Fibroblast of upper back skin (primary cell): ENCODE measurements around the gene ZNF467.

Experiments used
- DNase-seq: peaks from one replicate; pipeline ENCODE4 v3.0.0-alpha.2; 2013

ZNF467 gene

GRCh38 chr7:149808311-149808710 lies 34.9 kb upstream of the ZNF467 start:
- no peak for DNase-seq

DNA sequence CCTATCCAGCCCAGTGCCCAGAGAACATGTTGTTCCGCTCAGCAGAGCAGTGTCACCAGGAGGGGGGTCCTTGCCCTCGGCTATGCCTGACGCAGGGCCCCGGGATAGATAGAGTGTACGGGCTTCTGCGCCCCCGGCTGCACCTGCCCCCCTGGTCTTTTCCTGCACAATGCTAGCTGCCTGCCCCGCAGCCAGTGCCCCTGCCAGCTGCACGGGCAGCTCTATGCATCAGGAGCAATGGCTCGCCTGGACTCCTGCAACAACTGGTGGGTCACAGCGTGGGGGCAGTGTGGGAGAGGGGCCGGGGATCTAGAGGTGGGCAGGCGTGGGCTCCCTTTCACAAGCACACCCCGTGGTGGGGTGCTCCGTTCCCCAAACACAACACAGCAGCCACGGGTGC lies 33.3 kb upstream of the ZNF467 start:
- no peak for DNase-seq

DNA sequence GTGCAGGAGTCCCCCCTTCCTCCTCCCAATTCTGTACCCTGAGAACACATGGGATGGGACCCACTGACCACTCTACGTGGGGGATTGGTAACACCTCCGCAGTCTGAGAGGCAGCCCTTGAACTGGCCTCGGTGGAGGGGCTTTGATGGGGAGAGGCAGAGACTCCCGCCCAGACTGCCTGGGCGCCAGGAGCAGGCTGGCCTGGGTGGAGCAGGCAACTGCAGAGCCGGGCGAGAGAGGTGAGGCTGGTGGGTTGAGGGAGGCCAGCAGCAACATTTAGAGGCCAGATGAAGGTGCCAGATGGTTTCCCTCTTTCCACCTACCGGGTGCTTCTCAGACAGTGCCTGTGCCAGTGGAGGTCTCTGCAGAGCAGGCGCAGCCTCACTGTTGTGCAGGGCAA lies 30.7 kb upstream of the ZNF467 start:
- no peak for DNase-seq

- DNase-seq = no peak
These were observed 30.2 kb upstream of the ZNF467 start for GRCh38 chr7:149803551-149804074.

- no peak for DNase-seq
These were observed 29.6 kb upstream of the ZNF467 start for GRCh38 chr7:149802966-149803365.

DNA sequence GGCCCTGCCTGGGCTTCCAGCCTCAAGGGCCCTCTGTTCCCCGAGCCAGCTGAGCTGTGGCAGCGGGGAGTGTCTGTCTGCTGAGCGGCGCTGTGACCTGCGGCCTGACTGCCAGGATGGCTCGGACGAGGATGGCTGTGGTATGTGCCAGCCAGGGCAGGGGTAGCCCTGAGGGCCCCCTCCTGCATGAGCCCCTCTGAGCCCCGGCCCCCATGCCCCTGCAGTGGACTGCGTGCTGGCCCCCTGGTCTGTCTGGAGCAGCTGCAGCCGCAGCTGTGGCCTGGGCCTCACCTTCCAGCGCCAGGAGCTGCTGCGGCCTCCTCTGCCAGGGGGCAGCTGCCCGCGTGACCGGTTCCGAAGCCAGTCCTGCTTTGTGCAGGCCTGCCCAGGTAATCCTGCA lies 28.4 kb upstream of the ZNF467 start:
- DNase-seq = no peak

DNA sequence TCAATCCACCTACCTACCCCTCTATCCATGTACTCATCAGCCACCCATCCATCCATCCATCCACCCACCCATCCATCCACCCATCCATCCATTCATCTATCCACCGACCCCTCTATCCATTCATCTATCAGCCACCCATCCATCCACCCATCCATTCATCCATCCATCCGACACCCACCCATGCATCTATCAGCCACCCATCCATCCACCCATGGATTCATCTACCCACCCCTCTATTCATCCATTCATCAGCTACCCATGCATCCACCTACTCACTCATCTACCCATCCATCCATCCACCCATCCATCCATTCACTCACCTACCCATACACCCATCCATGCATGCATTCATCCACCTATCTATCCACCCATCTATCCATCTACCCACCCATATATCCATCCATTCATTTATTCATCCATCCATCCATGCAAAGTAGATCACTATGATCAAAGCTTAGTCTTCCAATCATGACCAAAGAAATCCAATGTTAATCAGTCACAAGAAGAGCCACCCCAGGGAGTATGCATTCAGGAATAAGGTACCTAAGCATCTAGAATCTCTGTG lies 27.7 kb upstream of the ZNF467 start:
- DNase-seq = no peak

DNA sequence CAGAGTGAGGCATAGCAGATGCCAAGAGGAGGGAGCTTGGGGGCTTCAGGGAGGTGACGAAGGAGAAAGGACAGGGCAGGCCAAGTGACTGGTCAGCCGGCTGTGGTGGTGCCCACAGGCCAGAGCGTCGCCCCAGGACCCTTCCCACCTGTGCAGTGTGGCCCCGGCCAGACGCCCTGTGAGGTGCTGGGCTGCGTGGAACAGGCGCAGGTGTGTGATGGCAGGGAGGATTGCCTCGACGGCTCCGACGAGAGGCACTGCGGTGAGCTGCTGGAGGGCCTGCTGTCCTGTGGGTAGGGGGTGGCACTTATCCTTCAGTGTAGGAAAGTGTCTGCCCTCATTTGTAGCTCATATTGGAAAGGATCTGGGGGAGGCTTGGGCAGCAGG lies 26.8 kb upstream of the ZNF467 start:
- DNase-seq = no peak

- DNase-seq = no peak
These were observed 26.2 kb upstream of the ZNF467 start for GRCh38 chr7:149799397-149800168.

DNA sequence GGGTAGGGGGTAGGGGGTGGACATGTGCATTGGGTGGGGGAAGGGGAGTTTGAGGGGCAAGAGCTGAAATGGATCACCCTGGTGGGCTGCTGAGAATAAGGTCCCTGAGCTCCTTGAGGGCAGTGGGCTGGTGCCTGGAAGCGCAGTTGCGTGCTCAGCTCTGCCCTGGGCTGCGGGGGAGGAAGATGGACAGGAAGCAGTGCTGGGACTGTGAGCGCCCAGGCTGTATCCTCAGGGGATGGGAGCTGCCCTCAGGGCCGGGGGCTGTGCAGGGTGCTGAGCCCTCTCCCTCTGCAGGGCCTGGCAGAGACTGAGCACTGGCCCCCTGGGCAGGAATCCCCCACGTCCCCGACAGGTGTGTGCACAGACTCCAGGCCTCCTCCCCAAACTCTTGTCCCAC lies 24.4 kb upstream of the ZNF467 start:
- no peak for DNase-seq

- no peak for DNase-seq
These were observed 23.0 kb upstream of the ZNF467 start for GRCh38 chr7:149796287-149796860.

- DNase-seq = no peak
These were observed 21.7 kb upstream of the ZNF467 start for GRCh38 chr7:149795126-149795525.

DNA sequence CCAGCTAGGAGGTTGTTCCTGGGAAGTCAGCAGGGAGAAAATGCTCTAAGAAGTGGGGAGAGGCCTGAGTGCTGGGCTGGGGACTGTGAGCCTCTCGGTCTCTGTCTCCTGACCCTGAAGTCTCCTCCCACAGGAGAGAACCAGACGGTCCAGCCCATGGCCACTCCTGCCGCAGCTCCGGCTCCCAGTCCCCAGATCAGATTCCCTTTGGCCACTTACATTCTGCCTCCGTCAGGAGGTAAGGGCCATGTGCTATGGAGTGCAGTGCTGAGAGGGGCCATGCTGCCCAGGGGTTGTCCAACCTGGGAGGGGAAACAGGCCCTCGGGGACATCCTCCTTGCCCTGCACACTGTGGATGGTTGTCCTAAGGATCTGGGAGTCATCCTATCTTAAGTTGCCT lies 21.3 kb upstream of the ZNF467 start:
- DNase-seq = no peak

- no peak for DNase-seq
These were observed 19.9 kb upstream of the ZNF467 start for GRCh38 chr7:149793261-149793660.

GRCh38 chr7:149792220-149792595 lies 18.8 kb upstream of the ZNF467 start:
- DNase-seq = no peak

- no peak for DNase-seq
These were observed 18.2 kb upstream of the ZNF467 start for GRCh38 chr7:149791411-149792219.

DNA sequence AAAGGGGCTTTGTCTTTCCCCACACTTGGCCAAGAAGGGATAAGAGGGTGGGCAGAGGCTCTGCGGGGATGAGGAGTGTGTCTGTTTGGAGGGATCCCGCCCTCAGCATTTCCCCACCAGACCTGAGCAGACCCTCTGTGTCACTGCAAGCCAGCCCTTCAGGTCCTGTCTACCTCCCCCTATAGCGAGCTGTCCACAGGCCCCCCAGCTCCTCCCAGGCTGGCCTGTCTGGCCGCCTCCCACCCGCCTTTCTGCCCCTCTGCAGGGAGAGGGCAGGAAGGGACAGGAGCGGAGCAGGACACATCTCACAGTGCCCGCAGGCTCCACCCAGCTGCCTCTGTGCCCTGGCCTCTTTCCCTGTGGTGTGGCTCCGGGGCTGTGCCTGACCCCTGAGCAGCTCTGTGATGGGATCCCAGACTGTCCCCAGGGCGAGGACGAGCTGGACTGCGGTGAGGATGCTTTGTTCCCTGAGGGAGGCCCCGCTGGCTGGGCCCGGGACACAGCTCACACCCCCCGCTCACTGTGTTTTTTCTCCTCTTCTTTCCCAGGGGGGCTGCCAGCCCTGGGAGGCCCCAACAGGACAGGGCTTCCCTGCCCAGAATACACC lies 17.5 kb upstream of the ZNF467 start:
- no peak for DNase-seq

- DNase-seq = no peak
These were observed 16.8 kb upstream of the ZNF467 start for GRCh38 chr7:149790146-149790548.

GRCh38 chr7:149789101-149789500 lies 15.7 kb upstream of the ZNF467 start:
- no peak for DNase-seq

- no peak for DNase-seq
These were observed 15.0 kb upstream of the ZNF467 start for GRCh38 chr7:149788300-149788851.

- DNase-seq = no peak
These were observed 14.3 kb upstream of the ZNF467 start for GRCh38 chr7:149787428-149788299.

GRCh38 chr7:149785983-149786382 lies 12.6 kb upstream of the ZNF467 start:
- DNase-seq = no peak
